ENCODE data around the gene SFMBT2. TPM values are rescaled to one million over a fixed set of nuclear protein-coding genes. Genes with fewer than 3 reads are reported as not detected.

The SFMBT2 gene
- total RNA-seq, 4 donors from 2014 or later = 0.60 to 8.6 (median 2.5) TPM

DNA sequence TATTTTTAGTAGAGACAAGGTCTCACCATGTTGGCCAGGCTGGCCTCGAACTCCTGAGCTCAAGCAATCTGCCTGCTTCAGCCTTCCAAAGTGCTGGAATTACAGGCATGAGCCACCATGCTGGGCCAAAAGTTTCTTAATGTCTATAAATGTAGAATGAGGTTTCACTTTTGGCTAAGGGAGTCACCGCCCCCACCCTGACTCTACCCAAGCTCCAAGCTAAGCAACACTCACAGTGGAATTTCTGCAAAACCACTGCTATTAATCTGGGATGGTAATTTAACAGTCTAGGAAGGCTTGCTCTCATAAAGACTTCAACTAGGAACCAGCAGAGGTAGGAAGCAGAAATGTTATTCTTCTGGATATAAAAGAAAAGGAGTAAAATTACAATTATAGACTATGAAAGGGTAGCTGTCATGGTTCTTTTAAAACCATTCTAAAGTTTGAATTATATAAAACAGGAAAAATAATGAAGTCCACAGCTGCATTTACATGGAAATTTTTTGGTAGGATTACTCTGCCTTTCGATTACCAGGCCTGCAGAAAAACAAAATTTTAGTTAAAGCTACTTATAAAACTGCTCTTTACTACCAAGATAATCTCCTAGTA is 211.6 kb downstream of the SFMBT2 start:
- intact Hi-C loops (cut with DNase I; ENCODE audit: low total_unique reads) = no loop called here
- no peak overlapping the region for H3K27ac ChIP-seq

DNA sequence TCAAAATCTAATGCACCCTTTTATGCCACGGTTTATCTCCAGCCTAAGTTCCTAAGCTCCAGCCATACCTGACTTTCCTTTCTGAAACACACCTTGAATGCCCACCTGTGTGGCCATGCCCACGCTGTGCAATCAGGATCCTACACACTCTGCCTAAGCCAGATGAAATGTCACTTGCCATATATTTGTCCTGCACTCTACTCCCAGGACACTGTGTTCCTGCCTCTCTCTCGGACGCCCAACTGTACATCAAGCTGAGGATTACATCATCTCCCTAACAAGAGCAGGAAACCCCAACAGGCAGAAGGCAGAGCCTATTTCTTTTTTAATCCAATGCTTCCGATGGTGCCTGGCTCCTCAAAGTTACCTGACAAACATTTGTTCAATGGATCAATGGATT is 214.6 kb downstream of the SFMBT2 start:
- Histone ChIP-seq H3K9me3 (no peaks in the 10 kb centered on the region), H3K36me3 (peaks cover 0 to 5% (median 0%) of the 10 kb centered on the region in 4 donors), H3K27ac (no peak overlapping the region), H3K4me3 (no peak overlapping the region), H3K4me1 (no peaks in the 10 kb centered on the region), H3K27me3 (no peaks in the 10 kb centered on the region)
- intact Hi-C loops (cut with DNase I; ENCODE audit: low total_unique reads) (no loop called here), in situ Hi-C loops (cut with MboI; ENCODE audit: low pct_ligation_motif_present in 1 of 4, low pct_unique_long_range_greater_than_20kb in 1 of 4, low sequenced_read_pairs in 3 of 4) (no loop called here)
- no peak for DNase-seq
- TF ChIP-seq EP300 (IDR thresholded peaks at IDR 0.05; ENCODE audit: low read depth) = no peak
- no peak for TF ChIP-seq POLR2AphosphoS5 (IDR thresholded peaks at IDR 0.05)
- TF ChIP-seq, protein P1, sequence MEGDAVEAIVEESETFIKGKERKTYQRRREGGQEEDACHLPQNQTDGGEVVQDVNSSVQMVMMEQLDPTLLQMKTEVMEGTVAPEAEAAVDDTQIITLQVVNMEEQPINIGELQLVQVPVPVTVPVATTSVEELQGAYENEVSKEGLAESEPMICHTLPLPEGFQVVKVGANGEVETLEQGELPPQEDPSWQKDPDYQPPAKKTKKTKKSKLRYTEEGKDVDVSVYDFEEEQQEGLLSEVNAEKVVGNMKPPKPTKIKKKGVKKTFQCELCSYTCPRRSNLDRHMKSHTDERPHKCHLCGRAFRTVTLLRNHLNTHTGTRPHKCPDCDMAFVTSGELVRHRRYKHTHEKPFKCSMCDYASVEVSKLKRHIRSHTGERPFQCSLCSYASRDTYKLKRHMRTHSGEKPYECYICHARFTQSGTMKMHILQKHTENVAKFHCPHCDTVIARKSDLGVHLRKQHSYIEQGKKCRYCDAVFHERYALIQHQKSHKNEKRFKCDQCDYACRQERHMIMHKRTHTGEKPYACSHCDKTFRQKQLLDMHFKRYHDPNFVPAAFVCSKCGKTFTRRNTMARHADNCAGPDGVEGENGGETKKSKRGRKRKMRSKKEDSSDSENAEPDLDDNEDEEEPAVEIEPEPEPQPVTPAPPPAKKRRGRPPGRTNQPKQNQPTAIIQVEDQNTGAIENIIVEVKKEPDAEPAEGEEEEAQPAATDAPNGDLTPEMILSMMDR (IDR thresholded peaks at IDR 0.05) = no peak
- no peak for TF ChIP-seq POLR2A (IDR thresholded peaks at IDR 0.05)
- 89 to 100% methylated on average over 1 to 5 of the region's 5 CpGs for whole genome bisulfite sequencing, 2 donors (ENCODE audit: low coverage in 1 of 2)

More for the DNA sequence above, 211.6 kb downstream of the SFMBT2 start:
- no peak for TF ChIP-seq EP300 (IDR thresholded peaks at IDR 0.05; ENCODE audit: low read depth)
- no peak for TF ChIP-seq POLR2A (IDR thresholded peaks at IDR 0.05)
- TF ChIP-seq POLR2AphosphoS5 (IDR thresholded peaks at IDR 0.05) = no peak
- TF ChIP-seq, protein P1 (IDR thresholded peaks at IDR 0.05) = no peak
- Histone ChIP-seq H3K4me1 (no peaks in the 10 kb centered on the region), H3K4me3 (no peak overlapping the region), H3K36me3 (peaks cover 0 to 5% (median 0%) of the 10 kb centered on the region in 4 donors), H3K9me3 (no peaks in the 10 kb centered on the region), H3K27me3 (no peaks in the 10 kb centered on the region)
- DNase-seq = no peak
- in situ Hi-C loops (cut with MboI; ENCODE audit: low pct_ligation_motif_present in 1 of 4, low pct_unique_long_range_greater_than_20kb in 1 of 4, low sequenced_read_pairs in 3 of 4) = no loop called here
- 84 to 100% methylated on average over 2 to 3 of the region's 3 CpGs for WGBS, 2 donors (ENCODE audit: low coverage in 1 of 2)

DNA sequence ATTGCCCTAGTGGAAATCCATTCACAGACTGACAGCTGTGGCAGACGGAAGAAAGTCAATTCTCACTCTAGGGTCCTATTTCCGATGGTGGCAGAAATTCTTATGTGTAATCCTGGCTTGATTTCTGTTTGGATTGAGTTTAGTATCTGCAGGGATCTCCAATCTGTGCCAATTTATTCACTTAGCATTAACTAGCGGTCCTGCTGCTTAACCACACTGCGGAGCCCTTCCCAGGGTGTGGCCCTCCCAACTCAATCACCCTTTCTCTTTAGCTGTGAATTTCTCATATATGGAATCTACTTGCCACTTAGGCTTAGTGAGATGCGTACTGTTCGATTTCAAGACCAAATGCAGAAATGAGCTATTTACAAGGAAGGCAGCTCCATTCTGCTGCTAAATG is 215.7 kb downstream of the SFMBT2 start:
- no peak for TF ChIP-seq POLR2A (IDR thresholded peaks at IDR 0.05)
- TF ChIP-seq EP300 (IDR thresholded peaks at IDR 0.05; ENCODE audit: low read depth) = no peak
- TF ChIP-seq, protein P1 (IDR thresholded peaks at IDR 0.05) = no peak
- DNase-seq = no peak
- no peaks in the 10 kb centered on the region for H3K27me3 ChIP-seq
- intact Hi-C loops (cut with DNase I; ENCODE audit: low total_unique reads) = no loop called here
- no peaks in the 10 kb centered on the region for H3K9me3 ChIP-seq
- no peak overlapping the region for H3K27ac ChIP-seq
- 87 to 98% methylated on average over 3 to 6 of the region's 6 CpGs for WGBS, 2 donors (ENCODE audit: low coverage in 1 of 2)
- in situ Hi-C loops (cut with MboI; ENCODE audit: low pct_ligation_motif_present in 1 of 4, low pct_unique_long_range_greater_than_20kb in 1 of 4, low sequenced_read_pairs in 3 of 4) = no loop called here
- no peaks in the 10 kb centered on the region for H3K4me1 ChIP-seq
- H3K36me3 ChIP-seq = peaks cover 0 to 2% (median 0%) of the 10 kb centered on the region in 4 donors
- no peak overlapping the region for H3K4me3 ChIP-seq

DNA sequence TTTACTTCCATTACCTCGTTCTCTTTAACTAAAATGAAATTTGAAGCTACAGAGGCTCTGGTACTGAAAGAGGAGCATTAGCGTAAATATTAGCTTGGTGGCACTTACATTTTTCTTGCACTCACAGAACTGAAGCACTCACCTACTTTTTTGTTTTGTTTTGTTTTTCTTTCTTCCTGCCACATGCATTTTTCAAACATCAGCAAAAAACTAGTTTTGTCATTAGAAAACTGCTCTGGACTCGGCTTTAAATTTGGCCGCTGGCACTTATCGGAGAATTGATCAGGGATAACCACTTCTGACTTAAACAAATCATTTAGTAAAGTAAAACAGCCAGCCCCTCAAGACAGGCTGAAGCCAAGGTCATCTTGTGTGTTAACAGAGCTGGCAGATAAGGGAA is 216.3 kb downstream of the SFMBT2 start:
- in situ Hi-C loops (cut with MboI; ENCODE audit: low pct_ligation_motif_present in 1 of 4, low pct_unique_long_range_greater_than_20kb in 1 of 4, low sequenced_read_pairs in 3 of 4) = no loop called here
- WGBS, 2 donors (ENCODE audit: low coverage in 1 of 2) = 91 to 98% methylated on average over 5 of the region's 5 CpGs
- no peaks in the 10 kb centered on the region for H3K27me3 ChIP-seq
- H3K9me3 ChIP-seq = no peaks in the 10 kb centered on the region
- H3K4me3 ChIP-seq = no peak overlapping the region
- no peak overlapping the region for H3K27ac ChIP-seq
- TF ChIP-seq POLR2A (IDR thresholded peaks at IDR 0.05) = no peak
- no peak for TF ChIP-seq EP300 (IDR thresholded peaks at IDR 0.05; ENCODE audit: low read depth)
- TF ChIP-seq, protein P1 (IDR thresholded peaks at IDR 0.05) = no peak
- no peak for TF ChIP-seq POLR2AphosphoS5 (IDR thresholded peaks at IDR 0.05)
- intact Hi-C loops (cut with DNase I; ENCODE audit: low total_unique reads) = no loop called here
- DNase-seq = no peak
- H3K4me1 ChIP-seq = no peaks in the 10 kb centered on the region
- no peaks in the 10 kb centered on the region for H3K36me3 ChIP-seq
